DND-41 (cell line): ENCODE data around the gene DGKQ.

Experiments
- ATAC-seq: fragments of 200-7000 bp; cut with Tn5 transposase; 3 replicates; pipeline ENCODE4 v1.9.1; 2021; ENCODE audit warnings: low read depth; ENCODE audit not compliant: insufficient read depth
- DNase-seq: peaks from one replicate; pipeline ENCODE4 v3.0.0-alpha.2; 2020
- H2AFZ ChIP-seq: 2 replicates; pipeline ENCODE4 v1.6.0; 2012; ENCODE audit warnings: low read depth, low read length
- H3K27ac ChIP-seq: 2 replicates; pipeline ENCODE4 v1.5.1; 2012; ENCODE audit warnings: low read length, inconsistent platforms
- H3K27me3 ChIP-seq: fragments of 200-600 bp; sonication (generic); 2 replicates; pipeline ENCODE4 v1.6.0; 2012; ENCODE audit warnings: low read length, mild to moderate bottlenecking, inconsistent platforms; ENCODE audit not compliant: insufficient read depth, poor library complexity
- H3K36me3 ChIP-seq: 2 replicates; pipeline ENCODE4 v1.5.1; 2012; ENCODE audit warnings: low read length, inconsistent platforms; ENCODE audit not compliant: insufficient read depth
- H3K4me1 ChIP-seq: 2 replicates; pipeline ENCODE4 v1.5.1; 2012; ENCODE audit warnings: mild to moderate bottlenecking, low read length; ENCODE audit not compliant: insufficient read depth
- H3K4me2 ChIP-seq: 2 replicates; pipeline ENCODE4 v1.6.0; 2012; ENCODE audit warnings: mild to moderate bottlenecking, moderate library complexity, low read length, inconsistent platforms; ENCODE audit not compliant: insufficient read depth
- H3K4me3 ChIP-seq, 2 experiments: fragments of 200-600 bp in 1 of 2; shearing (Covaris generic) in 1 of 2; 2 replicates each; pipeline ENCODE4 v1.5.1; 2012 to 2016; ENCODE audit warnings: inconsistent platforms in 2 of 2, low read length in 2 of 2, mild to moderate bottlenecking in 2 of 2, low read depth in 1 of 2, moderate library complexity in 1 of 2
- H3K79me2 ChIP-seq: 2 replicates; pipeline ENCODE4 v1.6.0; 2012; ENCODE audit warnings: low read length, inconsistent platforms; ENCODE audit not compliant: insufficient read depth
- H3K9ac ChIP-seq: 2 replicates; pipeline ENCODE4 v1.6.0; 2012; ENCODE audit warnings: low read depth, mild to moderate bottlenecking, inconsistent platforms, low read length, moderate library complexity
- H3K9me3 ChIP-seq: 2 replicates; pipeline ENCODE4 v1.5.1; 2012; ENCODE audit warnings: low read length, moderate library complexity, mild to moderate bottlenecking, inconsistent platforms; ENCODE audit not compliant: insufficient read depth, severe bottlenecking
- H4K20me1 ChIP-seq: 2 replicates; pipeline ENCODE4 v1.6.0; 2012; ENCODE audit warnings: low read length; ENCODE audit not compliant: insufficient read depth
- EZH2 ChIP-seq: IDR thresholded peaks from 3 replicates; pipeline ENCODE4 v1.6.1; 2012; ENCODE audit warnings: borderline replicate concordance, low read depth, mild to moderate bottlenecking, moderate library complexity, low read length, inconsistent platforms; ENCODE audit not compliant: severe bottlenecking
- TF ChIP-seq, protein P1 (sequence below): IDR thresholded peaks from 2 replicates; pipeline ENCODE4 v1.5.1; 2012; ENCODE audit warnings: borderline replicate concordance, low read length, moderate library complexity, mild to moderate bottlenecking; ENCODE audit not compliant: poor library complexity, severe bottlenecking; ENCODE audit errors: extremely low read depth

Gene DGKQ

GRCh38 chr4:970046-970745, 3.2 kb downstream of the DGKQ start:
- H3K27me3 ChIP-seq: no peaks in the 10 kb centered on the region
- no peak overlapping the region for H3K4me2 ChIP-seq
- H3K9me3 ChIP-seq: peaks cover 7% of the 10 kb centered on the region
- peaks cover 34% of the 10 kb centered on the region for H4K20me1 ChIP-seq
- no peak overlapping the region for H3K4me3 ChIP-seq
- peaks cover 19% of the 10 kb centered on the region for H3K4me1 ChIP-seq
- peaks cover 22% of the 10 kb centered on the region for H3K36me3 ChIP-seq
- no peak for TF ChIP-seq EZH2
- TF ChIP-seq, protein P1, sequence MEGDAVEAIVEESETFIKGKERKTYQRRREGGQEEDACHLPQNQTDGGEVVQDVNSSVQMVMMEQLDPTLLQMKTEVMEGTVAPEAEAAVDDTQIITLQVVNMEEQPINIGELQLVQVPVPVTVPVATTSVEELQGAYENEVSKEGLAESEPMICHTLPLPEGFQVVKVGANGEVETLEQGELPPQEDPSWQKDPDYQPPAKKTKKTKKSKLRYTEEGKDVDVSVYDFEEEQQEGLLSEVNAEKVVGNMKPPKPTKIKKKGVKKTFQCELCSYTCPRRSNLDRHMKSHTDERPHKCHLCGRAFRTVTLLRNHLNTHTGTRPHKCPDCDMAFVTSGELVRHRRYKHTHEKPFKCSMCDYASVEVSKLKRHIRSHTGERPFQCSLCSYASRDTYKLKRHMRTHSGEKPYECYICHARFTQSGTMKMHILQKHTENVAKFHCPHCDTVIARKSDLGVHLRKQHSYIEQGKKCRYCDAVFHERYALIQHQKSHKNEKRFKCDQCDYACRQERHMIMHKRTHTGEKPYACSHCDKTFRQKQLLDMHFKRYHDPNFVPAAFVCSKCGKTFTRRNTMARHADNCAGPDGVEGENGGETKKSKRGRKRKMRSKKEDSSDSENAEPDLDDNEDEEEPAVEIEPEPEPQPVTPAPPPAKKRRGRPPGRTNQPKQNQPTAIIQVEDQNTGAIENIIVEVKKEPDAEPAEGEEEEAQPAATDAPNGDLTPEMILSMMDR: no peak
- DNase-seq: no peak
- H2AFZ ChIP-seq: no peak overlapping the region
- no peak overlapping the region for H3K9ac ChIP-seq
- ATAC-seq: no peak
- H3K27ac ChIP-seq: no peak overlapping the region
- peaks cover 22% of the 10 kb centered on the region for H3K79me2 ChIP-seq

- H2AFZ ChIP-seq: no peak overlapping the region
- peaks cover 34% of the 10 kb centered on the region for H4K20me1 ChIP-seq
- H3K9ac ChIP-seq: no peak overlapping the region
- H3K4me1 ChIP-seq: peaks cover 19% of the 10 kb centered on the region
- peaks cover 1% of the 10 kb centered on the region for H3K9me3 ChIP-seq
- H3K36me3 ChIP-seq: peaks cover 35% of the 10 kb centered on the region
- no peak for DNase-seq
- H3K79me2 ChIP-seq: peaks cover 22% of the 10 kb centered on the region
- TF ChIP-seq, protein P1: no peak
- no peak for TF ChIP-seq EZH2
- no peak overlapping the region for H3K27ac ChIP-seq
- no peak for ATAC-seq
- no peak overlapping the region for H3K4me3 ChIP-seq
- no peak overlapping the region for H3K4me2 ChIP-seq
- H3K27me3 ChIP-seq: no peaks in the 10 kb centered on the region
These were observed 4.6 kb downstream of the DGKQ start for GRCh38 chr4:968621-969394.

- Histone ChIP-seq H3K4me2 (no peak overlapping the region), H3K36me3 (peaks cover 41% of the 10 kb centered on the region), H3K9ac (no peak overlapping the region), H3K4me1 (peaks cover 19% of the 10 kb centered on the region), H4K20me1 (peaks cover 34% of the 10 kb centered on the region), H3K4me3 (no peak overlapping the region), H2AFZ (no peak overlapping the region), H3K27ac (no peak overlapping the region), H3K9me3 (no peaks in the 10 kb centered on the region), H3K27me3 (no peaks in the 10 kb centered on the region), H3K79me2 (peaks cover 22% of the 10 kb centered on the region)
- TF ChIP-seq EZH2: no peak
- TF ChIP-seq, protein P1: no peak
- ATAC-seq: no peak
- DNase-seq: no peak
These were observed 5.1 kb downstream of the DGKQ start for GRCh38 chr4:968221-968620.
